ENCODE measurements around the gene UBE2J1.

DNA sequence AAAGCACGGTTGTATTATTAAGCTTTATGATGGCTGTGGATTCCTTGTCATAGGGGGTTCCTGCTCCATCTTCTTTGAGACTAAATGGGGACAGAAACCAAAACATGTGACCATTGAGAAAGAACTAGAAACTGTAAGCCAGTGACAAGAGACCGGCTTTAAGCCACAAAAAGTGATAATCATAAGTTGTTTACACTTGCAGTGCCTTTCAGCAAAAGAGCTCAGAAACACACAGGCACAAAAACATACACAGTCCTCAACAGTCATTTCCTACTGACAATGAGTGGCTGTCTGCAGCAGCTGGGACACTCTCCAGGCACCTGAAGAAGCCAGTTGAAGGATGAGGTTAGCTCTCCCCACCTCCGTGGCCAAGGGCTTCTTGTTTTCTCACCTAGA lies 20.0 kb upstream of the UBE2J1 start:
- no peak for TF ChIP-seq CTCF (conservative IDR thresholded peaks at IDR 0.05 in 1 of 2, IDR thresholded peaks at IDR 0.05 in 1 of 2; ENCODE audit: low read depth in 1 of 2, low read length in 2 of 2)
- TF ChIP-seq EZH2 (IDR thresholded peaks at IDR 0.05; ENCODE audit: low read length, missing control alignments) = no peak

Measured in fibroblast of lung (primary cell).